K562 (cell line): ENCODE measurements around the gene MGAT1. TPM values are rescaled to one million over a fixed set of nuclear protein-coding genes. Genes with fewer than 3 reads are reported as not detected.

Experiments
- ATF7 ChIP-seq: fragments of 450-650 bp; IDR thresholded peaks from 2 replicates; pipeline ENCODE4 v1.7.1; 2014; ENCODE audit warnings: mild to moderate bottlenecking, moderate library complexity
- BCOR ChIP-seq: fragments of 450-650 bp; IDR thresholded peaks from 2 replicates; pipeline ENCODE4 v1.6.1; 2016
- CREB3L1 ChIP-seq: fragments of 450-650 bp; IDR thresholded peaks from 2 replicates; pipeline ENCODE4 v1.6.1; 2014; ENCODE audit warnings: low read depth, mild to moderate bottlenecking, moderate library complexity, borderline replicate concordance
- MEF2D ChIP-seq: conservative IDR thresholded peaks from 2 replicates; pipeline ENCODE4 v1.6.1; 2016; ENCODE audit warnings: low read depth, missing genetic modification characterization, missing compliant biosample characterization
- MYC ChIP-seq, 2 experiments: fragments of 250-450 bp in 1 of 2; sonication (Bioruptor Pico) in 1 of 2; IDR thresholded peaks; 2 replicates each; pipeline versions ENCODE4 v1.5.1 to v1.6.1; 2012 to 2021; ENCODE audit warnings: low read depth in 2 of 2, borderline replicate concordance in 1 of 2, improper control_type of control experiment in 1 of 2, low read length in 1 of 2, mild to moderate bottlenecking in 1 of 2, moderate library complexity in 1 of 2
- NELFE ChIP-seq: IDR thresholded peaks from 2 replicates; pipeline ENCODE4 v1.6.1; 2011; ENCODE audit warnings: mild to moderate bottlenecking; ENCODE audit not compliant: insufficient read depth, insufficient read length
- NFIC ChIP-seq: fragments of 450-650 bp; IDR thresholded peaks from 2 replicates; pipeline ENCODE4 v1.6.1; 2017; ENCODE audit warnings: mild to moderate bottlenecking, inconsistent platforms
- PBX2 ChIP-seq, 2 experiments: IDR thresholded peaks in 1 of 2; conservative IDR thresholded peaks in 1 of 2; 2 replicates each; pipeline ENCODE4 v1.6.1; 2016; ENCODE audit warnings: low read depth in 2 of 2, mild to moderate bottlenecking in 1 of 2, missing compliant biosample characterization in 1 of 2, missing genetic modification characterization in 1 of 2, moderate library complexity in 1 of 2
- POLR2A ChIP-seq: fragments of 450-650 bp; conservative IDR thresholded peaks from 2 replicates; pipeline ENCODE4 v1.6.1; 2016
- PTBP1 ChIP-seq: fragments of 200-400 bp; formaldehyde crosslinking; IDR thresholded peaks from 2 replicates; pipeline ENCODE4 v1.6.1; 2017; ENCODE audit warnings: low read depth, low read length
- RCOR1 ChIP-seq, 2 experiments: IDR thresholded peaks; 2 replicates each; pipeline ENCODE4 v1.6.1; 2012; ENCODE audit warnings: low read depth in 2 of 2, low read length in 2 of 2, borderline replicate concordance in 1 of 2, improper control_type of control experiment in 1 of 2
- SAFB2 ChIP-seq: fragments of 200-400 bp; formaldehyde crosslinking; IDR thresholded peaks from 2 replicates; pipeline ENCODE4 v1.6.1; 2018; ENCODE audit warnings: borderline replicate concordance, low read length, low read depth, moderate library complexity; ENCODE audit not compliant: severe bottlenecking
- SMARCB1 ChIP-seq: IDR thresholded peaks from 2 replicates; pipeline ENCODE4 v1.6.1; 2011; ENCODE audit warnings: improper control_type of control experiment, low read depth; ENCODE audit not compliant: insufficient read length
- SMARCE1 ChIP-seq: fragments of 450-650 bp; IDR thresholded peaks from 2 replicates; pipeline ENCODE4 v1.7.1; 2016; ENCODE audit warnings: mild to moderate bottlenecking
- TAL1 ChIP-seq: fragments of 450-650 bp; IDR thresholded peaks from 2 replicates; pipeline ENCODE4 v1.6.1; 2016; ENCODE audit warnings: mild to moderate bottlenecking
- THAP7 ChIP-seq: fragments of 250-450 bp; sonication (Bioruptor Pico); IDR thresholded peaks from 2 replicates; pipeline ENCODE4 v1.5.0; 2021
- XRCC4 ChIP-seq: IDR thresholded peaks from one replicate; pipeline ENCODE4 v1.6.1; 2011; ENCODE audit not compliant: insufficient read depth, insufficient read length; ENCODE audit errors: extremely low read depth
- ZC3H8 ChIP-seq: fragments of 450-650 bp; IDR thresholded peaks from 2 replicates; pipeline ENCODE4 v1.6.1; 2017
- ZNF395 ChIP-seq: fragments of 200-800 bp; sonication (Bioruptor generic); IDR thresholded peaks from 2 replicates; pipeline ENCODE4 v1.6.1; 2017; ENCODE audit warnings: missing genetic modification characterization, missing compliant biosample characterization
- ZNF695 ChIP-seq: fragments of 450-650 bp; formaldehyde crosslinking; IDR thresholded peaks from 2 replicates; pipeline ENCODE4 v1.4.0; 2020; ENCODE audit warnings: mild to moderate bottlenecking, moderate library complexity
- polyA plus RNA-seq, 8 experiments: library from polyadenylated mRNA; depleted of rRNA in 4 of 8; stranded (reverse) in 5 of 8; unstranded in 3 of 8; fragments of >200 nt; fragmentation: Nextera tagmentation in 2 of 8; fragmentation: Illumina TruSeq in 1 of 8; extraction: Ambion mirVana in 2 of 8; extraction: Trizol in 1 of 8; gene quantifications; 2 replicates each; pipeline versions ENCODE4 v1.2.1 to v1.2.3, GENCODE V29; 2011 to 2014; ENCODE audit warnings: inconsistent platforms in 1 of 8, missing spikeins in 1 of 8
- total RNA-seq, 7 experiments: library from RNA; depleted of rRNA in 6 of 7; stranded (reverse); fragments of >200 nt in 6 of 7; fragmentation: Illumina TruSeq in 2 of 7; extraction: Trizol in 2 of 7; gene quantifications; 2 replicates each; pipeline versions ENCODE4 v1.2.1 to v1.2.3, GENCODE V29; 2011 to 2021; ENCODE audit warnings: low replicate concordance in 1 of 7

The MGAT1 gene
- total and polyA plus RNA-seq, 9 of the 15 experiments (the other 6 are each of a cell fraction or from before 2014, with no cell fraction given), result 3.9 to 82.7 (median 44.5) TPM

- no peak for TF ChIP-seq PBX2 (CRISPR knock-in tag; IDR thresholded peaks at IDR 0.05; ENCODE audit: low read depth)
- TF ChIP-seq PBX2 (tag; conservative IDR thresholded peaks at IDR 0.05; ENCODE audit: low read depth), result no peak
- no peak for TF ChIP-seq SAFB2
- peak in 1 of 2 experiments; percentile 30; a peak in 1 of 4 replicates for TF ChIP-seq RCOR1 (IDR thresholded peaks at IDR 0.05; ENCODE audit: borderline replicate concordance in 1 of 2, low read depth in 2 of 2, low read length in 2 of 2)
- TF ChIP-seq THAP7 (CRISPR knock-in tag), result no peak
- TF ChIP-seq MYC (IDR thresholded peaks at IDR 0.05; ENCODE audit: low read depth, low read length), result no peak
- TF ChIP-seq MYC (CRISPR knock-in tag; IDR thresholded peaks at IDR 0.05; ENCODE audit: borderline replicate concordance, low read depth), result no peak
- TF ChIP-seq NFIC, result no peak
- TF ChIP-seq ZNF395 (CRISPR knock-in tag), result no peak
- 0 out of 2 replicates have a peak, but pooled peaks have one; percentile 70 for TF ChIP-seq PTBP1
- TF ChIP-seq SMARCB1, result no peak
- TF ChIP-seq XRCC4, result no peak
- no peak for TF ChIP-seq MEF2D (tag)
- TF ChIP-seq BCOR, result peak; percentile 87
- no peak for TF ChIP-seq POLR2A
- TF ChIP-seq NELFE, result no peak
- TF ChIP-seq ATF7, result 0 out of 2 replicates have a peak, but pooled peaks have one; percentile 1
- TF ChIP-seq TAL1, result no peak
- TF ChIP-seq ZNF695 (CRISPR knock-in tag), result no peak
- no peak for TF ChIP-seq ZC3H8
- peak; percentile 84; the same call in 1 of the 2 replicates for TF ChIP-seq CREB3L1
- no peak for TF ChIP-seq SMARCE1
Observed at GRCh38 chr5:180804129-180804618, 1.6 kb upstream of the MGAT1 start (continued).
